GM21526 (cell line): ENCODE results near the gene GMFB.
"Not testable (repeated sequence)": the region's sequence is repeated elsewhere in the genome, so short reads cannot be mapped to it uniquely, and the experiment has no call there.

ENCODE experiments used
- ATAC-seq: cut with Tn5 transposase; IDR thresholded peaks from one replicate; pipeline ENCODE4 v1.9.1; 2021; ENCODE audit warnings: moderate library complexity; ENCODE audit not compliant: unreplicated experiment, low FRiP score

GMFB gene

DNA sequence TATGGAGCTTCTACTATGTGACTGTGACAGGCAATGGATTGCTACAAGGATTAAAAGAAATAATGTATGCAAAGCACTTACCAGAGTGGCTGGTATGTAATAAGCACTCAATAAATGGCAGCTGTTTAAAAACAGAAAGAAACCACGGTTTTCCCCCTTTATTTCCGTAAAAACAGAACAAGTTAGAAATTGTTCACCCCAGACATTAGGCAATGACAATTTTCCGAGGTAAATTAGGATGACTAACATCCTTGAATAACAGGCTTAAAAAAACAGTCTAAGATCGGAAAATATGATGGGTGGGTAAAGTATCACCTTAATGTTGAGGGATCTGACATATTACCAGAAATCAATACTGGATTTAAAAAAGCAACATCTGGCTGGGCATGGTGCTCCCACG lies 26.7 kb downstream of the GMFB start:
- ATAC-seq = no peak

DNA sequence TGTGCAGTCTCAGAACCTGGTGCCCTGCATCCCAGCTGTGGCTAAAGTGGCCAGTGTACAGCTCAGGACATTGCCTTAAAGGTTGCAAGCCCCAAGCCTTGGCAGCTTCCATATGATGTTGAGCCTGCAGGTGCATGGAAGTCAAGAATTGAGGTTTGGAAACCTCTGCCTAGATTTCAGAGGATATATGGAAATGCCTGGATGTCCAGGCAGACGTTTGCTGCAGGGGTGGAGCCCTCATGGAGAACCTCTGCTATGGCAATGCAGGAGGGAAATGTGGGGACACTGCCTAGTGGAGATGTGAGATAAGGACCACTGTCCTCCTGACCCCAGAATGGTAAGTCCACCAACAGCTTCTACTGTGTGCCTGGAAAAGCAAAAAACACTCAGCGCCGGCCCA lies 29.7 kb downstream of the GMFB start:
- ATAC-seq = no peak

DNA sequence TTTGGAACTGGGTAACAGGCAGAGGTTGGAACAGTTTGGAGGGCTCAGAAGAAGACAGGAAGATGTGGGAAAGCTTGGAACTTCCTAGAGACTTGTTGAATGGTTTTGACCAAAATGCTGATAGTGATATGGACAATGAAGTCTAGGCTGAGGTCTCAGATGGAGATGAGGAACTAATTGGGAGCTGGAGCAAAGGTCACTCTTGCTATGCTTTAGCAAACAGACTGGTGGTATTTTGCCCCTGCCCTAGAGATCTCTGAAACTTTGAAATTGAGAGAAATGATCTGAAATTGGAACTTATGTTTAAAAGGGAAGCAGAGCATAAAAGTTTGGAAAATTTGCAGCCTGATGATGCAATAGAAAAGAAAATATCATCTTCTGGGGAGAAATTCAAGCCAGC lies 30.2 kb downstream of the GMFB start:
- ATAC-seq = not testable (repeated sequence)

DNA sequence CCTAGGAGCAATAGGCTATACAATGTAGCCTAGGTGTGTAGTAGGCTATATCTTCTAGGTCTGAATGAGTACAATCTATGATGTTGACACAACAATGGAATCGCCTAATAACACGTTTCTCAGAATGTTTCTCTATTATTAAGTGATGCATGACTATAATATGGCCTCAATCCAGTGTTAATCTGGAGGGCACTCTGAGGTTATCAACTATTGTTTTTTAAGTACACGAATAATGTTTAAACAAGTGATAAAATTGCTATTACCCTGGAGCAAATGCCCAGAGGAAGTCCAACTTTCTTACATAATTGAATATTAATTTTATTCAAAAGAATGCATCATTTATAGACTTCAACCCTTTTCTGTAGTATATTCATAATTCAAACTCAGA lies 31.2 kb downstream of the GMFB start:
- ATAC-seq = no peak

DNA sequence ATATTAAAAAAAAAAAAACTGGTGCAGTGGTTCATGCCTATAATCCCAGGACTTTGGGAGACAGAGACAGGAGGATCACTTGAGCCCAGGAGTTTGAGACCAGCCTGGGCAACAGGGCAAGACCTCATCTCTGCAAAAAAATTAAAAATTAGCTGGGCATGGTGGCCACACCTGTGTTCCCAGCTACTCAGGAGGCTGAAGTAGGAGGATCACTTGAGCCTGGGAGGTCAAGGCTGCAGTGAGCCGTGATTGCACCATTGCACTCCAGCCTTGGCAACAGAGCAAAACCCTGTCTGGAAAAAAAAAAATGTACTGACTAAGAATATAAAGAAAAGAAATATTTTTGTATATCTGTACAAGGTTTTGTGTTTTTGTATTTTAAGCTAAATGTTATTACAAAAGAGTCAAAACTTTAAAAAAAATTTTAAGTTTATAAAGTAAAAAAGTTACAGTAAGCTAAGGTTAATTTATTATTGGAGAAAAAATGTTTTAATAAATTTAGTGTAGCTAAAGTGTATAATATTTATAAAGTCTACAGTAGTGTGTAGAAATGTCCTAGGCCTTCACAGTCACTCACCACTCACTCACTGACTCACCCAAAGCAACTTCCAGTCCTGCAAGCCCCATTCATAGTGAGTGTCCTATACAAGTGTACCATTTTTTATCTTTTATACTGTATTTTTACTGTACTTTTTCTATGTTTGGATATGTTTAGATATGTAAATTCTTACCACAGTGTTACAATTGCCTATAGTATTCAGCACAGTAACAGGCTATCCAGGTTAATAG lies 31.8 kb downstream of the GMFB start:
- not testable (repeated sequence) for ATAC-seq

DNA sequence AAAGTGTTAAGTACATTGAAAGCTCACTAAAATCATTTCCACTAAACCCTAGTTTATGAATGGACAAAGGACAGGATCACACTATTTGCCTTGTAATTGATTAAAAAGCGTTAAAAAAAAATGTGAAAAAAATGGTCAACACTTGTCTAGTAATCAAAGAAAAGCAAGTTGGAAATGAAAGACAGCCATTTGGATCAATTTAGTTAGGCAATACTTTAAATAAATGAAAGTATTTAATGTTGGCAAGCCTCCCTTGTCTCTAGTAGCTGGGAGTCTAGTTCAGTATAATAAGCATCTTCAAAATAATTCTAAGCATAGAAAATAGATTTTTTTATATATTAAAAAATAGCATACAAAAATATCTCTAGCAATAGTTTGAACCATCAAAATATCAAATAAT lies 33.4 kb downstream of the GMFB start:
- no peak for ATAC-seq

DNA sequence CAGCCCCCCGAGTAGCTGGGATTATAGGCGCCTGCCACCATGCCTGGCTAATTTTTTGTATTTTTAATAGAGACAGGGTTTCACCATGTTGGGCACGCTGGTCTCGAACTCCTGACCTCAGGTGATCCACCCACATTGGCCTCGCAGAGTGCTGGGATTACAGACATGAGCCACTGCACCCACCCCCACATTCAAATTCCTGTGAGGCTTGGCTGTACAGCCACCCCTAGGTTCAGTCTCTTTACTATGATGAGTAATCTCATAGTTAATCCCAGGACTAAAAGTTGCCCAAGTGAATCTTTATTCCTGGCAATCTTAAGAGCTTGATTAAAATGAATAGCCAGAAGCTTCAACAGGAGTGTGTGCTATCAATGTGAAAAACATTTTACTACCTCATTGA lies 34.8 kb downstream of the GMFB start:
- ATAC-seq = not testable (repeated sequence)

DNA sequence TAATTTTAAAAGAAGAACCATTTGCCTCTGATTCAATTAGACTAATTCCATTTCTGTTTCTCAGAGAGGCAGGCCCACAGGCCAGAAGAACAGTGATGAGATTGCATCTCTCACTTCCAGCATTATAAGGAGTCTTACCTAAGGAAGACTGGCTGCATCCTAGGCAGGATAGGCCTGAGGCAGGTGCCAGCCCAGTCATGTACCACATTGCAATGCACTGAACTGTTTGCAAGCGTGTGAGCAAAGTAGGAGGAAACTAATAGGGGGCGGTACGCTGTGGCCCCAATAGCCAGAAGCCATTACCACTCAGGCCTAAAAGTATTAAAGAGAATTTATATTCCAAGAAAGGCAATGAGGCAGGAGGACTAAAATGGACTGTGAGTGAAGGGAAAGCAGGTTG lies 35.5 kb downstream of the GMFB start:
- ATAC-seq = no peak

DNA sequence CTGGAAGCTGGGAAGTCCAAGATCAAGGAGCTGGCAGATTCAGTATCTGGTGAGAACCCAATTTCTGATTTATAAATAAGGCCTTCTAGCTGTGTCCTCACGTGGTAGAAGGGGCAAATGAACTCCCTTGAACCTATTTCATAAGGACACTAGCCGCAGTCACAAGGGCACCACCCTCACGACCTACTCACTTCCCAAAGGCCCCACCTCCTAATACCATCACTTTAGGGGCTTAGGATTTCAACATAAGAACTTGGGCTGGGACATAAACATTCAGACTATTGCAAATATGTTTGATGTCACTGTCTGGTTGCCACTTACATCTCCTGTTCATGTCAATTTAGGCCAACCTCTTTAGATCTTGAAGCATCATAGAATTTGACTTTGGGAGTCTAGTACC lies 36.8 kb downstream of the GMFB start:
- ATAC-seq = no peak

DNA sequence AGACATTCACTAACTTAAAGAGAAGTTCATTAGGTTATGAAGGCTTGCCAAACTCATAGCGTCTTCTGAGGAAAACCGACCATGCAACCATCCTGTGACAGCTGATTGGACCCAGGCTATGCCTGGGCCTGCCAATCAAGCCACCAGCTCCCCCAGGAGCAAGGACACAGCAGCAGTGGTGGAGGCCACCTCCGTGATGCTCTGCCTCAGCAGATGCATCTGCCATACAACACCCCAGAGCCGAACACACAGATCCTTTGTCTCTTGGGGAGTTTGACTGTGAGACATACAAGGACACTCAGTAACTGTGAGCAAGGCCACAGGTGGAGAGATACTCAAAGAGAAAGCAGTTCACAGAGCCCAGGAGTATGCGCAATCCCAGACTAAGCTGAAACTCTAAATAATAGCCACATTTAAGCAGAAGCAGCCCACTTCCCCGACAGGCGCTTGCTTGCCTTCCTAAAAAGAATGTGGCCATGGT lies 37.6 kb downstream of the GMFB start:
- no peak for ATAC-seq

DNA sequence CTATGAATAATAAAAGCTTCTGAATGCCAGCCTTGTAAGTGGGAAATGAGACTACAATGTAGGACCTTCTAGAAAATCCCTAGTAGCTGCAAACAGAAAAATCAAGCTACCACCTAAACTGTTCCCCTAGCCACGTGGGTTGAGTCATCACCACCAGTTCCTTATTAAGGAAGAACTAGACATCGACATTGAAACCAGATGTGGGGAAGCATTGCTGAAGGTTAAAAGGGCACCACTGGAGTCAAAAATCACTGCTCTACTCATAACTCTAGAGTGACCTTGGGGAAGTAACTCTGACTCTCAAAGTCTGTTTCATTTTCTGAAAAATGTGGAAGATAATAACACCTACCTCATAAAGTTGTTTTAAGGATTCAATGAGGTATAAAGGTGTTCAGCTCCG lies 38.2 kb downstream of the GMFB start:
- ATAC-seq = no peak

DNA sequence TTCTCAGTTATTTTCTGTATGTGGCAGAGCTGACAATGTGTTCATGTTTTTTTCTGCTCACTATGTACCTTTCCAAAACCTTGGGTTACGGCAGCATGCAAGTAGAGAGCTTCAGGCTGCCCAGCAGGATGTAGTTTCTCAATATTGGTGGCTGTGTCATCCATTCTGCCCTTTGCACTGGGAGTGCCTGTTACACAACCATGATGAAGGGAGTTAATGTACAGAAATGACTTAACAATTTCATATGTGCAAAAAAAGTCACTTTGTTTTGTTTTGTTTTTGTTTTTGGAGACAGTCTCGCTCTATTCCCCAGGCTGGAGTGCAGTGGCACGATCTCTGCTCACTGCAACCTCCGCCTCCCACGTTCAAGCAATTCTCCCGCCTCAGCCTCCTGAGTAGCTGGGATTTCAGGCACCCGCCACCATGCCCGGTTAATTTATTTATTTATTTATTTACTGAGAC lies 41.5 kb downstream of the GMFB start:
- no peak for ATAC-seq

DNA sequence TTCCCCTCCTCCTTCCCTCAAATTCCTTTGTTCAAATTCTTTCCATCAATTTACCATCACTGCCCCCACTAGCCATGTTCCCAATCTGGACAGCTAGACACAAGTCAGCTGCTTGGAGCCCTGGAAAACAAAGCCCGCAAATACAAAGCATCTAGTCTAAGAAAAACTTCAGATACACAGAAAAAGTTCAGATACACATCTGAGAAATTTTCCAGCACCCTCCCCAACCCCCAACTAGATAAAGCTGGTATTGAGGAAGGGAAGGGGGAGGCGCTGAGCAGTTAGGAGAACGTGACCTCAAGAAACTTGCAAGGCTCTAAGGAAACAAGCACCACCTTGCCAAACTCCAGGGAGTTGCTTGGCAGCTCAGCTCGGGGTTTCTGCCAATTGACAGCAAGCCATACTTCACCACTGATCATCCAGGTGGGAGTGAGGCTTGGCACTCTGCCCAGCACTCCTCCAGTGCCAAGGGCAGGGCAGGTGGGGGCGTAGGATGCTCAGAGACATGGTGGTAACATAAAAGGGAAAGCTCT lies 42.6 kb downstream of the GMFB start:
- ATAC-seq = no peak

DNA sequence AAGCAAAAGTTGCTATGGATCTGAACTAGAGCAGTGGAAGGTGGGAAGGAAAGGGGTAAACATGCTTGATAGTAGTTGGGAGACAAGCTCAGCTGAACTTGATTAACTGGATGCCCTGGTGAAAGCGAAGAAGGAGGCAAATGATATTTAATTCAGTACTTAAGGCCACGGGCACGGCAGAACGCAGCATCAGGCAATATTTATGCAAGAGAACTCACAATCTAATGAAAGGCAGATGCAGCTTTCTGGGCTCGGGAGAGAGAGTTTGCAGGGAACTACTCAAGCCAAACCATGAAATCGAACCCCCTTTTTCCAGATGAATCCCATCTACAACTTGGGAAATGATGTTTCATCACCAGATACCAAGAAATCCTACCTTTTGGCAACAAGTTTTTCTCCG lies 44.1 kb downstream of the GMFB start:
- ATAC-seq = no peak

DNA sequence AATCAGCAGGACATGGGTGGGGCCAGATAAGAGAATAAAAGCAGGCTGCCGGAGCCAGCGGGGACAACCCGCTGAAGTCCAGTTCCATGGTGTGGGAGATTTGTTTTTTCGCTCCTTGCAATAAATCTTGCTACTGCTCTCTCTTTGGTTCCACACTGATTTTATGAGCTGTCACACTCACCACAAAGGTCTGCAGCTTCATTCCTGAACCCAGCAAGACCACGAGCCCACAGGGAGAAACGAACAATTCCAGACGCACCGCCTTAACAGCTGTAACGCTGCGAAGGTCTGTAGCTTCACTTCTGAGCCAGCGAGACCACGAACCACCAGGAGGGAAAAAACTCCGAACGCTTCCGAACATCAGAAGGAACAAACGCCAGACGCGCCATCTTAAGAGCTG lies 44.8 kb downstream of the GMFB start:
- ATAC-seq = no peak

DNA sequence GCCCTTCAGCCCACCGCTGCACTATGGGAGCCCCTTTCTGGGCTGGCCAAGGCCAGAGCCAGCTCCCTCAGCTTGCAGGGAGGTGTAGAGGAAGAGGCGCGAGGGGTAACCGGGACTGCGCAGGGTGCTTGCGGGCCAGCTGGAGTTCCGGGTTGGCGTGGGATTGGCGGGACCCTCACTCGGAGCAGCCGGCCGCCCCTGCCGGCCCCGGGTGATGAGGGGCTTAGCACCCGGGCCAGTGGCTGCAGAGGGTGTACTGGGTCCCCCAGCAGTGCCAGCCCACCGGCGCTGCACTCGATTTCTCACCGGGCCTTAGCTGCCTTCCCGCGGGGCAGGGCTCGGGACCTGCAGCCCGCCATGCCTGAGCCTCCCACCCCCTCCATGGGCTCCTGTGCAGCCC lies 45.8 kb downstream of the GMFB start:
- not testable (repeated sequence) for ATAC-seq

DNA sequence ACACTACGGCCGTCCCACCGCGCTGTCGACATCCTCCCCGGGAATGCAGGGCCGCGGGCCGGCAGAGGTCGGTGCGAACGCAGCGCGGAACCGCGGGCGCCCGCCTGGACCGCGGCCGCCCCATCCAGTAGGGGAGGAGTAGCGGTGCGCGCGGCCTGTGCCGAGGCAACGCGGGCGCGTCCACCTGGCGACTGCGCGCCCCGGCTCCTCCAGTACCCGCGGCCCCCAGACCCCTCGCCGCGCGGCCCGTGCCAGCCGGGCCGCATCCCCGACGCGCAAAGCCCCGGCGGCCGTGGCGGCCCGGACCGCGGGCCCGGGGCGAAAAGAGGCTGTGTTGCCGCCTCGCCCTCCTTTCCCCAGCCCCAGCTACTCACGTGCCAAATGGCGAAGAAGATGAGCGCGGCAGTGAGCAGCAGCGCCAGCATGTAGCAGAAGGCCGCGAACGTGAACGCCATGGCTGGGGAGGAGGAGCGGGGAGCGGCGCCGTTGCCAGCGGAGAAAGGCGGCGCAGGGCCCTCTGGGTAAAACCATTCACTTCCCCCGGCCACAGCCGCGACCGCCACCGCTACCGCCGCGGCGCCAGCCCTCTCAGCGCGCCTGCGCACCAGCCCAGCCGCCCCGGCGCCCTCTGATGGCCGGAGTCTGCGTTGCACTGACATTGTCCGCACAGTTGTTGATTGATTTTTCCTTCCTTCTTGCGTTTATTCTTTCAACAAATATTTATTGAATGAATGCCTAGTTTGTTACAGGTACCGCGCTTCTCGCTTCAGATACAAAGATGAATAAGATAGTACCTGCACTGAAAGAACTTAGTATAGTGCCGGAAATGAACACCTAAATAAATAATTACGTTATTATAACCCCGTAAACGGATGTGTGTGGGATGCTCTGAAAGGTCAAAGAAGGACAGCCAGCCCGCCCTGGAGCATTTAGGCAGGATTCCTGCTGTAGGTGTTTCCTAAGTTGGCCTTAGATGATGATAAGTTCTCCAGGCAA lies 47.6 kb downstream of the GMFB start, which contains the start of gene CNIH1:
Gene CNIH1, minus strand, starts transcription at position 502 of the 996 bp plus-strand sequence. Its CDS starts 47 bp downstream, at position 455.
- ATAC-seq = peak; percentile 90

DNA sequence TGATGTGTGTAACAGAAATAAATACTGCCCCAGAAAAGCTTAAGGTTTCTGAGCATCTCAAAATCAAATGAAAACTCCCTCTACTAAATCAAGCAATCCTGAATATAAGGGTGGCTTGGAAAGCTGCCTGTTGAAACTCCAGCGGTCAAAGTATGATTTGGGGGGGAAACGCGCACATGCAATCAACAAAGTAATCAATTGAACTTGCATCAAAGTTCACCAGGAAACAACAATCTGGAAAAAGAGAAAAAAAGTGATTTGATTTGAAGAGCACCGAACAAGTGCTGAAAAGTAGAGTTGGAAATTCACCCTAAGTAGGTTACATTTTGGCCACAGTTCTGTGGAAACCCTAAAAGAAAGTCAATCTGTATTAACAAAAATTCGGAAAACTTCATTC lies 48.3 kb downstream of the GMFB start:
- no peak for ATAC-seq

DNA sequence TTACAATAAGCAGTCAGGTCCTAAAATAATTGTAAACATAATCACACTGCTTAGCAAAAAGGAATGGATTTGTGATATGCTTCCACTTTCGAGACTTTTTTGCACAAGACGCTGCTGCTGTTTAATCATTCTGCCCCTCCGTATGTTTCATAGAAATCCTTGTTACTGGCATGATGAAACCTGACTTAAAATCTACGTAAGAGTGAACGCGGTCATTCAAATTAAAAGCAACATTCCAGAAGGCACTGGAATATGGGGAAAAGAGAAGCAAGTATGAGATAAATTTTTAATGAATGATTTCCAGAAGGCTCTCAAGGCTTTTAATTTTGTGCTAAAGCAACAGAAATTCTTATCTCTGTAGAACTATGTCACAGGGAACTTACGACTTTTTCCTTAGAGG lies 48.7 kb downstream of the GMFB start:
- ATAC-seq = no peak

DNA sequence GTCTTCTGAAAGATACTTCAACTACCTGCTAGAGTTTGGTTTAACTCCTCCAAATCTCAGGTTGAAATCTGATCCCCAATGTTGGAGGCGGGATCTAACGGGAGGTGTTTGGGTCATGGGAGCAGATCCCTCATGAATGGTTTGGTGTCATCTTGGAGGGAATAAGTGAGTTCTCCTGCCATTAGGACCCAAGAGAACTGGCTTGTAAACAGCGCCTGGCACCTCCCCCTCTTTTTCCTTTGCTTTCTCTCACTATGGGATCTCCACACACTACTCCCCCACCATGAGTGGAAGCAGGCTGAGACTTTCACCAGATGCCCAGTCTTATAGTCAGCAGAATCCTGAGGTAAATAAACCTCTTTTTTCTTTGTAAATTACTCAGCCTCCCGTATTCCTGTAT lies 50.1 kb downstream of the GMFB start:
- ATAC-seq = no peak

DNA sequence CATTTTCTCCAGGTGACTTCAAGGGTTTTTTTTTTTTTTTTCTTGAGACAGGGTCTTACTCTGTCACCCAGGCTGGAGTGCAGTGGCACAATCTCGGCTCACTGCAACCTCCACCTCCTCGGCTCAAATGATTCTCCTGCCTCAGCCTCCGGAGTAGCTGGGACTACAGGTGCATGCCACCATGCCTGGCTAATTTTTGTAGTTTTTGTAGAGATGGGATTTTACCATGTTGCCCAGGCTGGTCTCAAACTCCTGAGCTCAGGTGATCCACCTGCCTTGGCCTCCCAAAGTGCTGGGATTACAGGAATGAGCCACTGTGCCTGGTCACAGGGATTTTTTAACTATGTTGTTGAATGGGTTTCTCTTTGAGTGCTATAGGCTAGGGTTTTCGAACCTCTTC lies 50.8 kb downstream of the GMFB start:
- ATAC-seq = not testable (repeated sequence)
